HFFc6 (cell line): ENCODE data around the gene CYB5B. TPM values are rescaled to one million over a fixed set of nuclear protein-coding genes. Genes with fewer than 3 reads are reported as not detected.

Experiments
- DNase-seq: peaks from one replicate; pipeline ENCODE4 v3.0.0-alpha.2; 2018
- H3K27ac Mint-ChIP-seq: 2 replicates; pipeline ENCODE4 v1.8.0; 2020; ENCODE audit warnings: mild to moderate bottlenecking, mixed read lengths
- H3K27me3 Mint-ChIP-seq: 2 replicates; pipeline ENCODE4 v1.8.0; 2021; ENCODE audit warnings: mild to moderate bottlenecking, moderate library complexity, mixed read lengths; ENCODE audit not compliant: insufficient read depth
- H3K36me3 Mint-ChIP-seq: 2 replicates; pipeline ENCODE4 v1.8.0; 2021; ENCODE audit warnings: low read depth, mixed read lengths
- H3K4me1 Mint-ChIP-seq: 2 replicates; pipeline ENCODE4 v1.8.0; 2020; ENCODE audit warnings: low read depth, mixed read lengths
- H3K4me3 Mint-ChIP-seq: 2 replicates; pipeline ENCODE4 v1.8.0; 2020; ENCODE audit warnings: mild to moderate bottlenecking, moderate library complexity, mixed read lengths
- H3K9me3 Mint-ChIP-seq: 2 replicates; pipeline ENCODE4 v1.8.0; 2020; ENCODE audit warnings: mild to moderate bottlenecking, mixed read lengths
- CTCF ChIP-seq: fragments of 200-600 bp; sonication (generic); IDR thresholded peaks from 2 replicates; pipeline ENCODE4 v1.5.0; 2021; ENCODE audit warnings: antibody characterized with exemption, mild to moderate bottlenecking
- total RNA-seq, 6 experiments: library from RNA; stranded (reverse); fragmentation: NEBNext Ultra II Directional; extraction: Animal tissue kit (Norgen Biotek cat#: 25700); gene quantifications; 2 replicates in 1 of 6; 3 replicates in 5 of 6; pipeline ENCODE4 v1.2.3, GENCODE V29; 2021

Gene CYB5B
- total RNA-seq, 6 experiments from 2014 or later = 135 to 151 (median 140) TPM

DNA sequence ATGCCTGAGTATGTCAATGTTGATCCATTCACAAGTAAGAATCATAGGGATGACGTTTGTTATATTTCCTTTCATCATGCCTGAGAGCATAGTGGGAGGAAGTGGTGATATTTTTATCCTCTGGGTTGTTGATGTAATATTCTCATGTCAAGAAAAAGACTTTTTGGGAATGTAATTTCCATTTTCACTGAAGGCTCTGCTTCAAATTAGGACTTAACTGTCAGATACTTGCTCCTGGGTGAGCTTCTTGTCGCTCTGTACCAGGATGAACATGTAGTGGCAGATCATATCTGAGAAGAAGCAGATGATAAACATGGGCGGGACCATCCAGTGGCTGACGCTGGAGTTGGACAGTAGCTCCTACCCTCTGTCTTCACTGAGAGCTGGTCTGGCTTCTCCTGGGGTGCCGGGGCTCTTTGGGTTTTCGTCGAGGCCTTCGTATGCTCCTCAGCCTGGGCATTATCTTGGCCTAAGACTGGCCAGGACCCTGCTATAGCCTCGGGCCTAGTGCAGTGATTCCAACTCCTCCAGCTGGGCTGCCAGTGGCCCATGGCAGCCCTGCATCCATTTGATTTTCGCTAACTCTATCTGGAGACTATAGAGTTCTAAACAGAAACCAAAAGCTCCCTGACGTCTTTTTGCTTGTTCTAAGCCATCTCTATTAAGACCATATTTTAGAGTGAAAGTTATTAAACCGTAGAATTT is 19.7 kb downstream of the CYB5B start:
- TF ChIP-seq CTCF = no peak
- peak overlapping the region; percentile 98 for H3K27ac Mint-ChIP-seq
- H3K4me3 Mint-ChIP-seq = peak overlapping the region; percentile 88
- no peaks in the 10 kb centered on the region for H3K9me3 Mint-ChIP-seq
- DNase-seq = peak; percentile 39
- H3K4me1 Mint-ChIP-seq = peaks cover 62% of the 10 kb centered on the region
- peaks cover 21% of the 10 kb centered on the region for H3K36me3 Mint-ChIP-seq
- H3K27me3 Mint-ChIP-seq = no peaks in the 10 kb centered on the region; the same call in 1 of the 2 replicates

DNA sequence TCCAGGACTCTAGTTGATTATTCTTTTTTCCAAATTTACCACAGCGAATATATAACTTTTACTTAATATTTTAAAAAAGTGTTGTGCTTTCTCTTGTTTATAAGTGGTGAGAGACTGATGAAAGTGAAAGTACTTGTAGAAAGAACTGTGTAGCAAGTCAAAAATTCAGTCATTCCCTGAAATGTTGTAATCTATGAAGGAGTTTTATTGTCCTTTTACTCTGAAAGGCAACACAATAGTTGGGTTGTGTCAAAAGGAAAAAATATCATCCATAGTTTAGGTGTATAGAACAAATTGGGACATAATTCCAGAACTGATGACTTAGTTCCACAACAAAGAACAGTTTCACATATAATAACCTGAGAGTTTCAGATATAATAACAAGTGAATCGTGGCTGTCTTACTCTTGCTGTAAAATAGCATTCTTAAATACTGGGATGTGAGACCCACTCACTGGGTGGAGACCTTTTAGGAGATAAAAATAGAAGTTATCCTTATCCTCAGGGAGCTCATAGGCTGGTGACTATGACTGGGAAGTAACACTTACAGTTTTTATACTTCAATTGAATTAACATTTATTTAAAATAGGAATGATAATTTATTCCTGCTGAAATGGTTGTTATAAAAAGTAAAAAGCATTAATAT is 20.6 kb downstream of the CYB5B start:
- Mint-ChIP-seq H3K27me3 (no peaks in the 10 kb centered on the region; the same call in 1 of the 2 replicates), H3K9me3 (no peaks in the 10 kb centered on the region), H3K27ac (peak overlapping the region; percentile 98), H3K4me3 (peak overlapping the region; percentile 88), H3K4me1 (peaks cover 68% of the 10 kb centered on the region), H3K36me3 (peaks cover 21% of the 10 kb centered on the region)
- TF ChIP-seq CTCF = no peak
- DNase-seq = no peak

- Mint-ChIP-seq H3K27me3 (no peaks in the 10 kb centered on the region; the same call in 1 of the 2 replicates), H3K4me1 (peaks cover 64% of the 10 kb centered on the region), H3K9me3 (no peaks in the 10 kb centered on the region), H3K27ac (peak overlapping the region; percentile 79), H3K36me3 (peaks cover 26% of the 10 kb centered on the region), H3K4me3 (peak overlapping the region; percentile 16)
- TF ChIP-seq CTCF = no peak
- DNase-seq = peak; percentile 56
Measured at GRCh38 chr16:69448470-69449193, 24.2 kb downstream of the CYB5B start.

DNA sequence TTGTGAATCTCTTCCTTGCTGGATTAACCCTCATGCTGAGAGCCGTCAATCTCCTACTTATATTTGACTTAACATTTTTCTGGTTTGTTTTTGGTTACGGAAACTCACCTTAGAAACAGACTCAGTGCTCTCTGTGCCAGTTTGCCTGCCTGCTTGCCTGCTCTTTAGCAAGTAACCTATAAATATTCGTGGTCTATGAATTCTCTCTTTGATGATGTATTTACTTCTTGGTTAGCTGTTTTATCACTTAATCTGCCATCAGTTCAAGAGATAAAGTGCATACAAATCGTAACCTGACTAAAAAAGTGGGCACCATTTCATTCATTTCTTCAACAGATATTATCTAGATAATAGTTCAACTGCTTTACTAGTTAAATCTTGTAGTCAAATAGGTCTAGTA is 26.7 kb downstream of the CYB5B start:
- Mint-ChIP-seq H3K27me3 (no peaks in the 10 kb centered on the region; the same call in 1 of the 2 replicates), H3K4me1 (peaks cover 56% of the 10 kb centered on the region), H3K4me3 (0 out of 2 replicates have a peak overlapping the region, but pooled peaks have one; percentile 3), H3K9me3 (no peaks in the 10 kb centered on the region), H3K27ac (peak overlapping the region; percentile 72), H3K36me3 (peaks cover 33% of the 10 kb centered on the region)
- no peak for TF ChIP-seq CTCF
- peak; percentile 43 for DNase-seq

GRCh38 chr16:69453936-69454335 is 29.5 kb downstream of the CYB5B start:
- Mint-ChIP-seq H3K27me3 (no peaks in the 10 kb centered on the region; the same call in 1 of the 2 replicates), H3K4me3 (no peak overlapping the region), H3K9me3 (no peaks in the 10 kb centered on the region), H3K27ac (no peak overlapping the region), H3K4me1 (peaks cover 54% of the 10 kb centered on the region), H3K36me3 (peaks cover 27% of the 10 kb centered on the region)
- no peak for TF ChIP-seq CTCF
- DNase-seq = no peak
